HEK293T (cell line): Measurements from ENCODE around the gene CHRM1.

Source experiments
- CTCF ChIA-PET: fragments of 350-600 bp; formaldehyde crosslinking; extraction: SDS; loops from one replicate; lab custom pipeline; 2021; ENCODE audit warnings: antibody characterized with exemption, inconsistent platforms; lab: Yijun Ruan, JAX
- POLR2A ChIA-PET: fragments of 350-600 bp; formaldehyde crosslinking; extraction: SDS; loops from one replicate; lab custom pipeline; 2020; ENCODE audit warnings: antibody characterized with exemption, inconsistent platforms; lab: Yijun Ruan, JAX
- DNase-seq: peaks from one replicate; pipeline ENCODE4 v3.0.0; 2012; ENCODE audit warnings: mixed read lengths; ENCODE audit errors: extremely low spot score
- ARNT ChIP-seq: fragments of 450-650 bp; IDR thresholded peaks from 2 replicates; pipeline ENCODE4 v1.6.1; 2017; ENCODE audit warnings: mild to moderate bottlenecking
- BHLHE40 ChIP-seq: fragments of 450-650 bp; IDR thresholded peaks from 2 replicates; pipeline ENCODE4 v1.6.1; 2016; ENCODE audit warnings: mild to moderate bottlenecking, moderate library complexity, borderline replicate concordance
- CTBP1 ChIP-seq: fragments of 450-650 bp; IDR thresholded peaks from 2 replicates; pipeline ENCODE4 v1.6.1; 2016; ENCODE audit warnings: borderline replicate concordance
- ELF4 ChIP-seq: fragments of 450-650 bp; IDR thresholded peaks from 2 replicates; pipeline ENCODE4 v1.6.1; 2017; ENCODE audit warnings: antibody characterized with exemption
- FOXA1 ChIP-seq: fragments of 450-650 bp; IDR thresholded peaks from 2 replicates; pipeline ENCODE4 v1.6.1; 2016; ENCODE audit warnings: mild to moderate bottlenecking
- FOXK2 ChIP-seq: fragments of 450-650 bp; IDR thresholded peaks from 2 replicates; pipeline ENCODE4 v1.6.1; 2016; ENCODE audit warnings: mild to moderate bottlenecking
- FOXM1 ChIP-seq: fragments of 450-650 bp; IDR thresholded peaks from 2 replicates; pipeline ENCODE4 v1.6.1; 2017; ENCODE audit warnings: mild to moderate bottlenecking, borderline replicate concordance
- HDGF ChIP-seq: fragments of 450-650 bp; IDR thresholded peaks from 2 replicates; pipeline ENCODE4 v1.6.1; 2017; ENCODE audit warnings: antibody characterized with exemption, borderline replicate concordance
- L3MBTL2 ChIP-seq: fragments of 450-650 bp; conservative IDR thresholded peaks from 2 replicates; pipeline ENCODE4 v1.6.1; 2016; ENCODE audit warnings: mild to moderate bottlenecking
- LEF1 ChIP-seq: fragments of 450-650 bp; IDR thresholded peaks from 2 replicates; pipeline ENCODE4 v1.6.1; 2017; ENCODE audit warnings: mild to moderate bottlenecking, borderline replicate concordance
- NFRKB ChIP-seq: fragments of 450-650 bp; IDR thresholded peaks from 2 replicates; pipeline ENCODE4 v1.6.1; 2016; ENCODE audit warnings: mild to moderate bottlenecking, moderate library complexity
- PKNOX1 ChIP-seq: fragments of 450-650 bp; IDR thresholded peaks from 2 replicates; pipeline ENCODE4 v1.6.1; 2016
- SP1 ChIP-seq: fragments of 450-650 bp; IDR thresholded peaks from 2 replicates; pipeline ENCODE4 v1.6.1; 2017
- SUZ12 ChIP-seq: fragments of 450-650 bp; IDR thresholded peaks from 2 replicates; pipeline ENCODE4 v1.6.1; 2016; ENCODE audit warnings: mild to moderate bottlenecking
- TARDBP ChIP-seq: fragments of 450-650 bp; IDR thresholded peaks from 2 replicates; pipeline ENCODE4 v1.6.1; 2016
- ZNF384 ChIP-seq: fragments of 450-650 bp; IDR thresholded peaks from 2 replicates; pipeline ENCODE4 v1.6.1; 2016

Gene CHRM1

DNA sequence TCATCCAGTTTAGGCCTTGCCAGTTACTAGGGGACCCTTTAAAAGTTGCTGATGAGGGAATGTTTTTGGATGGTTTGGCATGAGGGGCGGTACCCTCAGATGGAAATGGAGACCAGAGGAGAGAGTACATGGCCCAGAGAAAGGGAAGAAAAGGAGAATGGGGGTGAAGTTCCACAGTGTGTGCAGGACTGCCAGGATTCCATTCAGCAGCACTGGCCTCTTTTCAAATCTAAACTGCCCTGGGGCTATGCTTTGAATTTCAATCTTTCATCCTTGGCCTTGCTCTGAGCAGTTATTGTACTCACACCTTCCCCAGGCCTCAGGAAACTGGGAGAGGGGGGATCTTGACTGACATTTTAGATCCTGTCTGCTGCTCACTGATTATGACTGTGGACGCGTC, 37.5 kb downstream of the CHRM1 start:
- TF ChIP-seq NFRKB (no peak), FOXA1 (no peak), SP1 (no peak), ARNT (no peak), HDGF (no peak), CTBP1 (no peak), L3MBTL2 (no peak), FOXM1 (no peak), PKNOX1 (no peak)
- no peak for DNase-seq
- POLR2A ChIA-PET: interaction anchor here (0.7 to 8.1 kb wide), 10 partner anchors 9 to 156 kb away, joined by 3 to 110 read pairs (median 6); partner anchors contain the start of genes HNRNPUL2, WDR74 and ZBTB3
- CTCF ChIA-PET: interaction anchor here (0.7 to 2.1 kb wide), 3 partner anchors 58 to 97 kb away, joined by 3 to 9 read pairs (median 4); no protein-coding TSS in a partner anchor

DNA sequence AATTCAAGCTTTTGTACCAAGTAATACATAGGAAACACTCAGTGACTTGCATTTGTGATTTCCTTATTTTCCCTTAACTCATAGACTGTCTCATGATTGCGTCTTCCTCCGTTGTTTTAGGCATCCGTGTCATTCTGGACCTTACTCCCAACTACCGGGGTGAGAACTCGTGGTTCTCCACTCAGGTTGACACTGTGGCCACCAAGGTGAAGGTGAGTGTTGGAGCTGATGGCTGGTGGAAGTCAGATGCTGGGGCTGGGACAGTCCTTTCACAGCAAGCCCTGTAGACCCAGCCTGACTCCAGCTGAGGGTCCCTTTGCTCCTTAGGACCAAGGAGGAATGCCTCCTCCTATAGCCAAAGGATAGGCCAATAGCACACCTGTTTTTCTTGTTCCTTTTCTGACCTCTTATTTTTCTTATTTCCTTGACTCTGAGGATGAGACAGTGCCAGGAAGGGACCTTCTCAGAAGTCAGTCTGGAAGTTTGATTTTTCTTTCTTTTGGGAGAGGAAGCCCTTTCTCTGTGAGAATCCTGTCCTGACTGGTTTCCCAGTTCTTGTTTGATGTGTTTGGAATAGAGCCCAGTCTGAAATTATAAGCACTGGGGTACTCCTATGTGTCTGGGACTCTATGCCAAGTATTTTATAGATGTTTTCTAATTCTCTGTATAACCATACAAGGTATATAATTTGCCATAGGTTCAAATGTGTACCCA, 38.2 kb downstream of the CHRM1 start:
- ChIA-PET POLR2A (interaction anchor here (2.4 to 8.1 kb wide), 4 partner anchors 10 to 96 kb away, joined by 8 to 110 read pairs (median 54); partner anchors contain the start of genes TMEM179B and WDR74), CTCF (interaction anchor here (0.7 to 2.1 kb wide), 4 partner anchors 53 to 211 kb away, joined by 3 to 9 read pairs (median 4); partner anchors contain the start of gene LBHD1)
- DNase-seq: no peak
- TF ChIP-seq TARDBP (no peak), FOXA1 (no peak), LEF1 (no peak), CTBP1 (no peak), HDGF (no peak), ARNT (no peak), ELF4 (no peak), NFRKB (no peak), ZNF384 (no peak), FOXK2 (no peak), BHLHE40 (no peak), L3MBTL2 (no peak), SUZ12 (no peak), PKNOX1 (no peak), SP1 (no peak), FOXM1 (no peak)

DNA sequence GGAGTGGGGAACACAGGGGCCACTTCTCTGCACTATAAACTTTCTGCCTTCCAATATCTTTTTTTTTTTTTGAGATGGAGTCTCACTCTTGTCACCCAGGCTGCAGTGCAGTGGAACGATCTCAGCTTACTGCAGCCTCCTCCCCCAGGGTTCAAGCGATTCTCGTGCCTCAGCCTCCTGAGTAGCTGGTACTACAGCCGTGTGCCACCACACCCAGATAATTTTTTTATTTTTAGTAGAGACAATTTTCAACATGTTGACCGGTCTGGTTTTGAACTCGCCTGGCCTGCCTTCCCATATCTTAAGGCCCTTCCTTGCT, 38.8 kb downstream of the CHRM1 start:
- POLR2A ChIA-PET: interaction anchor here (2.0 to 8.1 kb wide), 6 partner anchors 8 to 95 kb away, joined by 7 to 110 read pairs (median 24); partner anchors contain the start of genes TMEM179B and WDR74
- no peak for TF ChIP-seq SUZ12
- CTCF ChIA-PET: interaction anchor here (0.7 kb wide), 2 partner anchors 52 to 210 kb away, joined by 3 read pairs; partner anchors contain the start of gene LBHD1
- no peak for DNase-seq

- ChIA-PET CTCF (interaction anchor here (0.6 to 1.3 kb wide), 5 partner anchors 20 to 128 kb away, joined by 3 to 6 read pairs (median 4); partner anchors contain the start of gene ZBTB3), POLR2A (interaction anchor here (0.6 to 8.1 kb wide), 31 partner anchors 8 to 308 kb away, joined by 3 to 110 read pairs (median 4); partner anchors contain the start of genes C11orf98, CSKMT, EEF1G and HNRNPUL2)
- peak; percentile 88 for DNase-seq
- TF ChIP-seq L3MBTL2: peak; percentile 40; the same call in 1 of the 2 replicates
- TF ChIP-seq HDGF: no peak
- TF ChIP-seq ZNF384: no peak
Observed at GRCh38 chr11:62881579-62882430, 39.4 kb downstream of the CHRM1 start.

DNA sequence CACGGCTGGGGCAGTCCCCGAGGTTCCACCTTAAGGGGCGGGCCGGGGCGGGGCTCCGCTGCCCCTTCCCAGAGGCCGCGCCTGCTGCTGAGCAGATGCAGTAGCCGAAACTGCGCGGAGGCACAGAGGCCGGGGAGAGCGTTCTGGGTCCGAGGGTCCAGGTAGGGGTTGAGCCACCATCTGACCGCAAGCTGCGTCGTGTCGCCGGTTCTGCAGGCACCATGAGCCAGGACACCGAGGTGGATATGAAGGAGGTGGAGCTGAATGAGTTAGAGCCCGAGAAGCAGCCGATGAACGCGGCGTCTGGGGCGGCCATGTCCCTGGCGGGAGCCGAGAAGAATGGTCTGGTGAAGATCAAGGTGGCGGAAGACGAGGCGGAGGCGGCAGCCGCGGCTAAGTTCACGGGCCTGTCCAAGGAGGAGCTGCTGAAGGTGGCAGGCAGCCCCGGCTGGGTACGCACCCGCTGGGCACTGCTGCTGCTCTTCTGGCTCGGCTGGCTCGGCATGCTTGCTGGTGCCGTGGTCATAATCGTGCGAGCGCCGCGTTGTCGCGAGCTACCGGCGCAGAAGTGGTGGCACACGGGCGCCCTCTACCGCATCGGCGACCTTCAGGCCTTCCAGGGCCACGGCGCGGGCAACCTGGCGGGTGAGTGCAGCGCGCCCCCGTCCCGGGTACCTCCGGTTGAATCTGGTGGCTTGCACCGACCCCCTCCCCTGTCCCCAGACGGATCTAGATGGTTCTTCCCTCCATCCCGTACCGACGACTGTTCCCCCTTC, 40.2 kb downstream of the CHRM1 start, which contains the start of gene SLC3A2:
Gene SLC3A2 (plus strand): TSS at position 94 of the 776 bp plus-strand sequence. CDS start 128 bp downstream, at position 222.
- ChIA-PET POLR2A (interaction anchor here (0.6 to 8.1 kb wide), 31 partner anchors 9 to 307 kb away, joined by 3 to 110 read pairs (median 4); partner anchors contain the start of genes EEF1G, HNRNPUL2, MTA2 and NXF1), CTCF (interaction anchor here (0.6 to 1.3 kb wide), 6 partner anchors 17 to 127 kb away, joined by 3 to 6 read pairs (median 4); partner anchors contain the start of gene ZBTB3)

More for the DNA sequence above, 40.2 kb downstream of the CHRM1 start, which contains the start of gene SLC3A2:
- no peak for TF ChIP-seq FOXK2
- no peak for TF ChIP-seq LEF1
- peak; percentile 64 for TF ChIP-seq L3MBTL2
- TF ChIP-seq FOXA1: no peak
- TF ChIP-seq TARDBP: no peak
- no peak for TF ChIP-seq HDGF
- TF ChIP-seq NFRKB: no peak
- TF ChIP-seq BHLHE40: no peak
- TF ChIP-seq ELF4: peak; percentile 57; the same call in 1 of the 2 replicates
- no peak for TF ChIP-seq FOXM1
- TF ChIP-seq CTBP1: no peak
- no peak for TF ChIP-seq SUZ12
- no peak for TF ChIP-seq SP1
- no peak for TF ChIP-seq ZNF384
- TF ChIP-seq ARNT: no peak
- TF ChIP-seq PKNOX1: no peak
- DNase-seq: peak; percentile 82
